B cell (primary cell): ENCODE measurements around the gene KRI1. TPM values are rescaled to one million over a fixed set of nuclear protein-coding genes. Genes with fewer than 3 reads are reported as not detected.
A peak's percentile ranks its signal among the peaks of the same experiment; 100 is the strongest.

Experiments used
- ATAC-seq: fragments of 200-7000 bp; cut with Tn5 transposase; one replicate; pipeline ENCODE4 v1.10.0; 2021; ENCODE audit warnings: low read depth, mild to moderate bottlenecking, moderate number of reproducible peaks, moderate library complexity
- CTCF ChIA-PET: fragments of 350-600 bp; sonication (Branson Sonifier 250); formaldehyde crosslinking; loops from one replicate; lab custom pipeline; 2021; ENCODE audit warnings: antibody characterized with exemption, inconsistent platforms; lab: Charles Lee
- POLR2A ChIA-PET: fragments of 350-600 bp; sonication (Branson Sonifier 250); formaldehyde crosslinking; loops from one replicate; lab custom pipeline; 2021; ENCODE audit warnings: antibody characterized with exemption; lab: Charles Lee
- DNase-seq: peaks from one replicate; pipeline ENCODE4 v3.0.0; 2013
- H2AFZ ChIP-seq: 2 replicates; pipeline ENCODE4 v1.6.1; 2012; ENCODE audit warnings: mild to moderate bottlenecking, low read depth, low read length; ENCODE audit not compliant: insufficient read depth, poor library complexity, severe bottlenecking
- H3K27ac ChIP-seq, 2 donors: 1 replicate in 1 of 2; 2 replicates in 1 of 2; pipeline ENCODE4 v1.5.1; 2012 to 2013; ENCODE audit warnings: low read length in 2 of 2, mild to moderate bottlenecking in 2 of 2, moderate library complexity in 1 of 2
- H3K27me3 ChIP-seq, 4 experiments: fragments of 200-600 bp in 1 of 4; sonication (generic) in 1 of 4; replicated peaks in 1 of 4; 1 replicate in 2 of 4; 2 replicates in 2 of 4; pipeline versions ENCODE4 v1.6.1 to v1.7.0; 2013 to 2016; ENCODE audit warnings: low read length in 3 of 4, mild to moderate bottlenecking in 2 of 4, mixed read lengths in 1 of 4, moderate library complexity in 1 of 4; ENCODE audit not compliant: insufficient read depth in 4 of 4, control insufficient read depth in 3 of 4; ENCODE audit errors: control extremely low read depth in 1 of 4
- H3K36me3 ChIP-seq, 2 experiments: replicated peaks in 1 of 2; 1 replicate in 1 of 2; 2 replicates in 1 of 2; pipeline versions ENCODE4 v1.6.1 to v1.7.1; 2013; ENCODE audit warnings: low read length in 1 of 2; ENCODE audit not compliant: insufficient read depth in 2 of 2, control insufficient read depth in 1 of 2; ENCODE audit errors: control extremely low read depth in 1 of 2, extremely low read depth in 1 of 2
- H3K4me1 ChIP-seq, 2 donors: fragments of 200-600 bp in 1 of 2; sonication (generic) in 1 of 2; 1 replicate in 1 of 2; 2 replicates in 1 of 2; pipeline versions ENCODE4 v1.5.1 to v1.6.1; 2013 to 2017; ENCODE audit warnings: low read length in 2 of 2; ENCODE audit not compliant: control insufficient read depth in 2 of 2, insufficient read depth in 2 of 2
- H3K4me2 ChIP-seq: replicated peaks from 2 replicates; pipeline ENCODE3; 2012; ENCODE audit warnings: mild to moderate bottlenecking, low read depth, low read length; ENCODE audit not compliant: poor library complexity, severe bottlenecking
- H3K4me3 ChIP-seq, 5 experiments: fragments of 200-600 bp in 1 of 5; sonication (generic) in 1 of 5; 1 replicate in 3 of 5; 2 replicates in 2 of 5; pipeline versions ENCODE4 v1.5.1 to v1.7.0; 2011 to 2016; ENCODE audit warnings: low read length in 4 of 5, mild to moderate bottlenecking in 4 of 5, low read depth in 2 of 5, control low read depth in 1 of 5, moderate library complexity in 1 of 5; ENCODE audit not compliant: insufficient read depth in 1 of 5; ENCODE audit errors: control extremely low read depth in 1 of 5, extremely low read depth in 1 of 5
- H3K79me2 ChIP-seq: fragments of 200-600 bp; sonication (generic); one replicate; pipeline ENCODE4 v1.6.0; 2016; ENCODE audit warnings: low read length; ENCODE audit not compliant: control insufficient read depth, insufficient read depth
- H3K9ac ChIP-seq: fragments of 200-600 bp; sonication (generic); 2 replicates; pipeline ENCODE4 v1.6.1; 2017; ENCODE audit warnings: mild to moderate bottlenecking, low read length, moderate library complexity
- H3K9me3 ChIP-seq, 3 donors: one replicate each; pipeline versions ENCODE4 v1.6.1 to v1.7.1; 2013; ENCODE audit warnings: low read length in 2 of 3; ENCODE audit not compliant: control insufficient read depth in 2 of 3, insufficient read depth in 1 of 3; ENCODE audit errors: control extremely low read depth in 1 of 3
- H4K20me1 ChIP-seq: 2 replicates; pipeline ENCODE4 v1.6.0; 2012; ENCODE audit warnings: mild to moderate bottlenecking, low read length; ENCODE audit not compliant: insufficient read depth, control insufficient read depth, poor library complexity, severe bottlenecking
- H3K27ac Mint-ChIP-seq: one replicate; pipeline ENCODE4 v1.8.0; 2021; ENCODE audit warnings: mixed read lengths
- H3K27me3 Mint-ChIP-seq: one replicate; pipeline ENCODE4 v1.8.0; 2021; ENCODE audit warnings: mixed read lengths
- H3K4me1 Mint-ChIP-seq: one replicate; pipeline ENCODE4 v1.8.0; 2021; ENCODE audit warnings: mixed read lengths
- H3K4me3 Mint-ChIP-seq: one replicate; pipeline ENCODE4 v1.8.0; 2021; ENCODE audit warnings: mixed read lengths
- H3K9me3 Mint-ChIP-seq: one replicate; pipeline ENCODE4 v1.8.0; 2022; ENCODE audit warnings: mixed read lengths; ENCODE audit not compliant: insufficient read depth
- CTCF ChIP-seq: fragments of 200-600 bp; IDR thresholded peaks from one replicate; pipeline ENCODE4 v1.8.0; 2022; ENCODE audit warnings: antibody characterized with exemption, mild to moderate bottlenecking
- EZH2 ChIP-seq: IDR thresholded peaks from 2 replicates; pipeline ENCODE4 v1.6.1; 2012; ENCODE audit warnings: borderline replicate concordance, low read depth, mild to moderate bottlenecking, moderate library complexity, low read length; ENCODE audit not compliant: insufficient read depth, poor library complexity, severe bottlenecking
- WGBS: methylation state at CpG from one replicate; pipeline ENCODE4 v1.1.5; 2013; ENCODE audit warnings: missing lambda C conversion rate; ENCODE audit not compliant: insufficient coverage; 5-methylcytosine and 5-hydroxymethylcytosine counted together
- intact Hi-C: fragments of 100-400 bp; cut with micrococcal nuclease; formaldehyde crosslinking; loops from one replicate; pipeline ENCODE4 v1.10.0; 2022
- polyA plus RNA-seq: library from polyadenylated mRNA; depleted of rRNA; stranded (reverse); fragments of >200 nt; gene quantifications from 2 replicates; pipeline ENCODE4 v1.2.3, GENCODE V29; 2012
- total RNA-seq, 2 donors: library from RNA; stranded (reverse); fragments of 120-200 nt in 1 of 2; gene quantifications; 1 replicate in 1 of 2; 2 replicates in 1 of 2; pipeline versions ENCODE4 v1.2.3 to v1.2.4, GENCODE V29; 2013 to 2022

The KRI1 gene
- total and polyA plus RNA-seq, 2 donors (not counting 1 experiment from before 2014, with no cell fraction given), result 46.7 to 62.8 TPM

DNA sequence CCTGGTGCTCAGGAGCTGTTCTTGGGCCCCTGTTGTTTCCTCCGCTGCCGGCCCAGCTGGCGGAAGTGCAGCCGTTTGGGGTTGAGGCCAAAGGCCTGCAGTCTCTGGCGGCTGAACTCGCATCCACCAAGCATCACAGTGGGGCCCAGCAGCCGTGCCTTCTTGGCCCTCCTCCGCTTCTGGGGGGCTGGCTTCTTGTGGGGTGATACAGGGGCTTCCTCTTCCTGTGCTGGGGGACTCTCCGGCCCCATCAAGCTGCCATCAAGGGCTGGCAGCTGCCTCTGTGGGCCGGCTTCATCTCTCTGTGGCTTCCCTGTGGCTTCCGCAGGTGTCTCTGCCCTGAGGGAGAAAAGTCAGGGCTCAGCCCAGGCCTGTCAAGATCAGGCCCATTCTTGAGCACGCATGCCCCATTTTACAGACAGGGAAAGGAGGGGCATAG is 11.8 kb downstream of the KRI1 start:
- H3K4me3 ChIP-seq, result peak overlapping the region in 1 of 5 experiments; percentile 24
- intact Hi-C loops, result loop anchor here (1.0 kb wide), 1 partner anchor 11 kb away; no protein-coding TSS in a partner anchor
- Mint-ChIP-seq H3K4me1 (peaks cover 34% of the 10 kb centered on the region), H3K9me3 (no peaks in the 10 kb centered on the region), H3K27ac (peak overlapping the region; percentile 97), H3K4me3 (peak overlapping the region; percentile 68), H3K27me3 (no peaks in the 10 kb centered on the region)
- WGBS, result 4% methylated on average over 12 of the region's 12 CpGs
- peaks cover 37 to 44% of the 10 kb centered on the region in 2 donors for H3K4me1 ChIP-seq
- DNase-seq (peak; percentile 79), ATAC-seq (peak; percentile 78)
- peak overlapping the region; percentile 58 to 81 for H3K27ac ChIP-seq
- peaks cover 7 to 77% of the 10 kb centered on the region in 2 experiments for H3K36me3 ChIP-seq
- H3K9me3 ChIP-seq, result peaks cover 0 to 5% (median 0%) of the 10 kb centered on the region in 3 donors
- H3K79me2 ChIP-seq, result peaks cover 15% of the 10 kb centered on the region
- ChIA-PET POLR2A (interaction anchor here (0.5 to 2.6 kb wide), 10 partner anchors 8 to 291 kb away, joined by 3 to 15 read pairs (median 4); partner anchors contain the start of genes ATG4D, CDKN2D and KRI1), CTCF (interaction anchor here (0.6 to 2.2 kb wide), 12 partner anchors 11 to 163 kb away, joined by 3 to 14 read pairs (median 7); partner anchors contain the start of genes CDC37, CDKN2D and KRI1)
- peak overlapping the region; percentile 19 for H3K9ac ChIP-seq
- no peaks in the 10 kb centered on the region for H3K27me3 ChIP-seq
- H3K4me2 ChIP-seq, result peak overlapping the region; percentile 55
- H2AFZ ChIP-seq, result peak overlapping the region; percentile 38
- peaks cover 23% of the 10 kb centered on the region for H4K20me1 ChIP-seq
- TF ChIP-seq EZH2 (no peak), CTCF (no peak)

GRCh38 chr19:10553087-10553667 is 12.6 kb downstream of the KRI1 start:
- Histone ChIP-seq H3K4me1 (peaks cover 37 to 44% of the 10 kb centered on the region in 2 donors), H3K79me2 (peaks cover 19% of the 10 kb centered on the region), H4K20me1 (peaks cover 22% of the 10 kb centered on the region), H3K4me3 (peak overlapping the region in 1 of 5 experiments; percentile 24), H3K27ac (peak overlapping the region; percentile 58 to 81), H3K27me3 (no peaks in the 10 kb centered on the region), H3K36me3 (peaks cover 7 to 81% of the 10 kb centered on the region in 2 experiments), H2AFZ (no peak overlapping the region), H3K4me2 (peak overlapping the region; percentile 55), H3K9me3 (peaks cover 0 to 5% (median 0%) of the 10 kb centered on the region in 3 donors), H3K9ac (peak overlapping the region; percentile 19)
- Mint-ChIP-seq H3K27ac (peak overlapping the region; percentile 97), H3K4me1 (peaks cover 34% of the 10 kb centered on the region), H3K27me3 (no peaks in the 10 kb centered on the region), H3K4me3 (peak overlapping the region; percentile 68), H3K9me3 (no peaks in the 10 kb centered on the region)
- POLR2A ChIA-PET, result interaction anchor here (0.5 to 2.6 kb wide), 10 partner anchors 9 to 216 kb away, joined by 3 to 15 read pairs (median 5); partner anchors contain the start of genes ATG4D, CDKN2D and KRI1
- DNase-seq (no peak), ATAC-seq (no peak)
- TF ChIP-seq CTCF (no peak), EZH2 (no peak)
- intact Hi-C loops, result no loop called here
- CTCF ChIA-PET, result interaction anchor here (0.6 to 2.2 kb wide), 11 partner anchors 10 to 162 kb away, joined by 3 to 14 read pairs (median 7); partner anchors contain the start of genes CDC37, CDKN2D and KRI1
- 12% methylated on average over 9 of the region's 13 CpGs for WGBS
